ENCODE measurements around the gene PTDSS2. TPM values are rescaled to one million over a fixed set of nuclear protein-coding genes. Genes with fewer than 3 reads are reported as not detected.

The PTDSS2 gene
- total RNA-seq, 1 experiment from 2014 or later = 37.6 TPM

DNA sequence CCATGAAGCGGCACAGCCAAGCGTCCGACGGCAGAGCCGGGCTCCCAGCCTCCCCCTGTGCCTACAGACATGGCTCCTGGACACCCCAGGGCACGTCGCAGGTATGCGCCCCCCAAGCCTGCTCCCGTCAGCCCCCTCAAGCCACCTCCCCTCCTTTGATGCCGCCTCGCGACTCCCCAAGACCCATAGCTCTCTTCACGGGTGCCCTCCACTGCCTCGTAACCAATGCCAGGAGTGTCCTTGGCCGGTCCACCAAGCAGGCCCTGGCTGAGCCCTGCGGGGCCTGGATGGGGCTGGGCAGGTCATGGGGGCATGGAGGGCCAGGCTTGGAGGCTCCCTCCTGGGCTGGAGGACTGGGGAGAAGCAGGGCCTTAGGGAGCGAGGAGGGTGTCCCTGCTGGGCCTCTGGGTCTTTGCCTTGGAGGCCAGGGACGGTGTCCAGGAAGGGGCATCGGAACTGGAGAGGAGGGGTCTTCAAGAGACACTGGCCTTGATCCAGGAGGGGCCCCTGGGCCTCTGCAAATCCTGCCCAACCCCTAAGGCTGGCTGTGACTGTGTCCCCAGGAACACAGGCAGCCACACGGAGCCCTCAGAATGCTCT, 17.5 kb upstream of the PTDSS2 start:
- CTCF ChIA-PET = no interaction called here
- Histone ChIP-seq H3K9me3 (ENCODE audit: low read depth, low read length, poor library complexity, severe bottlenecking) (no peaks in the 10 kb centered on the region), H3K27ac (ENCODE audit: low read depth, low read length, poor library complexity, severe bottlenecking) (no peak overlapping the region), H3K4me1 (ENCODE audit: insufficient read depth, low read length, poor library complexity, severe bottlenecking) (no peaks in the 10 kb centered on the region), H3K27me3 (replicated peaks; ENCODE audit: insufficient read depth, low read depth, low read length, poor library complexity) (no peaks in the 10 kb centered on the region), H3K36me3 (ENCODE audit: insufficient read depth, low read length, poor library complexity, severe bottlenecking) (no peaks in the 10 kb centered on the region), H3K4me3 (ENCODE audit: low read depth, low read length, poor library complexity, severe bottlenecking) (no peak overlapping the region)
- no TSS peak for BruUV-seq (replicated peaks)
- POLR2A ChIA-PET (ENCODE audit: low non-redundant PET) = no interaction called here
- TF ChIP-seq EZH2 (IDR thresholded peaks at IDR 0.05; ENCODE audit: borderline replicate concordance, low read depth, low read length, poor library complexity, severe bottlenecking) (no peak), CTCF (conservative IDR thresholded peaks at IDR 0.05; ENCODE audit: low read depth, low read length) (no peak)
- no peak for DNase-seq (ENCODE audit: low spot score)
- intact Hi-C loops (cut with micrococcal nuclease; ENCODE audit: unreplicated experiment) = no loop called here

GRCh38 chr11:433111-433510, 17.0 kb upstream of the PTDSS2 start:
- Histone ChIP-seq H3K9me3 (ENCODE audit: low read depth, low read length, poor library complexity, severe bottlenecking) (no peaks in the 10 kb centered on the region), H3K27ac (ENCODE audit: low read depth, low read length, poor library complexity, severe bottlenecking) (no peak overlapping the region), H3K4me3 (ENCODE audit: low read depth, low read length, poor library complexity, severe bottlenecking) (no peak overlapping the region), H3K4me1 (ENCODE audit: insufficient read depth, low read length, poor library complexity, severe bottlenecking) (no peaks in the 10 kb centered on the region), H3K36me3 (ENCODE audit: insufficient read depth, low read length, poor library complexity, severe bottlenecking) (no peaks in the 10 kb centered on the region), H3K27me3 (replicated peaks; ENCODE audit: insufficient read depth, low read depth, low read length, poor library complexity) (no peaks in the 10 kb centered on the region)
- intact Hi-C loops (cut with micrococcal nuclease; ENCODE audit: unreplicated experiment) = no loop called here
- TF ChIP-seq EZH2 (IDR thresholded peaks at IDR 0.05; ENCODE audit: borderline replicate concordance, low read depth, low read length, poor library complexity, severe bottlenecking) = no peak
- no peak for TF ChIP-seq CTCF (conservative IDR thresholded peaks at IDR 0.05; ENCODE audit: low read depth, low read length)
- ChIA-PET POLR2A (ENCODE audit: low non-redundant PET) (no interaction called here), CTCF (no interaction called here)
- BruUV-seq (replicated peaks) = no TSS peak
- no peak for DNase-seq (ENCODE audit: low spot score)

DNA sequence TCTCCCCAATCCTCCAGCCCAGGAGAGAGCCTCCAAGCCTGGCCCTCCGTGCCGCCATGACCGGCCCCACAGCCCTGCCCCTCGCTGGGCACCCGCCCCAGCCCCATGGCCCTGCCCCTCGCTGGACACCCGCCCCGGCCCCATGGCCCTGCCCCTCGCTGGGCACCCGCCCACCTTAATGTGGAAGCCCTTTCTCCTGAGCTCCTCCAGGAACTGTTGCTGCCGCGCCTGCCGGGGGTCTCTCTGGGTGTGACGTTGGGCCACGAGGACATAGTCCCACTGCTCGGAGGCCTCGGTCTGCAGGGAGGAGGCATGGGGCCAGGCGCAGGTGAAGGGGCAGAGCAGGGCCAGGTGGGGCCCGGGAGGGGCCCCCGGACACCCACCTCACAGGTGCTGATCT, 16.4 kb upstream of the PTDSS2 start:
- intact Hi-C loops (cut with micrococcal nuclease; ENCODE audit: unreplicated experiment) = no loop called here
- CTCF ChIA-PET = no interaction called here
- DNase-seq (ENCODE audit: low spot score) = no peak
- no TSS peak for BruUV-seq (replicated peaks)
- no peaks in the 10 kb centered on the region for H3K4me1 ChIP-seq (ENCODE audit: insufficient read depth, low read length, poor library complexity, severe bottlenecking)
- no peaks in the 10 kb centered on the region for H3K36me3 ChIP-seq (ENCODE audit: insufficient read depth, low read length, poor library complexity, severe bottlenecking)
- no peaks in the 10 kb centered on the region for H3K27me3 ChIP-seq (replicated peaks; ENCODE audit: insufficient read depth, low read depth, low read length, poor library complexity)
- no peak for TF ChIP-seq CTCF (conservative IDR thresholded peaks at IDR 0.05; ENCODE audit: low read depth, low read length)
- no peak for TF ChIP-seq EZH2 (IDR thresholded peaks at IDR 0.05; ENCODE audit: borderline replicate concordance, low read depth, low read length, poor library complexity, severe bottlenecking)
- POLR2A ChIA-PET (ENCODE audit: low non-redundant PET) = no interaction called here
- no peaks in the 10 kb centered on the region for H3K9me3 ChIP-seq (ENCODE audit: low read depth, low read length, poor library complexity, severe bottlenecking)
- no peak overlapping the region for H3K4me3 ChIP-seq (ENCODE audit: low read depth, low read length, poor library complexity, severe bottlenecking)
- no peak overlapping the region for H3K27ac ChIP-seq (ENCODE audit: low read depth, low read length, poor library complexity, severe bottlenecking)

Measured in A673 (cell line).